DOHH2 (cell line): Measurements from ENCODE around the gene TATDN2.
A peak's percentile ranks its signal among the peaks of the same experiment; 100 is the strongest.

Experiments used
- H3F3A ChIP-seq: fragments of 200-600 bp; sonication (generic), shearing (Covaris generic); 2 replicates; pipeline ENCODE4 v1.6.0; 2016; ENCODE audit warnings: antibody characterized with exemption, mild to moderate bottlenecking; ENCODE audit not compliant: control insufficient read depth, insufficient read depth
- H3K27ac ChIP-seq: fragments of 200-600 bp; sonication (generic); 2 replicates; pipeline ENCODE4 v1.5.1; 2014; ENCODE audit warnings: low read depth, mild to moderate bottlenecking, low read length, moderate library complexity
- H3K27me3 ChIP-seq: fragments of 200-600 bp; sonication (generic); 2 replicates; pipeline ENCODE4 v1.6.1; 2014; ENCODE audit warnings: mild to moderate bottlenecking, low read length, mixed read lengths; ENCODE audit not compliant: control insufficient read depth
- H3K36me3 ChIP-seq: fragments of 200-600 bp; sonication (generic); 2 replicates; pipeline ENCODE4 v1.6.1; 2014; ENCODE audit warnings: mild to moderate bottlenecking, low read length, moderate library complexity, mixed read lengths; ENCODE audit not compliant: control insufficient read depth
- H3K4me1 ChIP-seq: fragments of 200-600 bp; sonication (generic); 2 replicates; pipeline ENCODE4 v1.6.1; 2014; ENCODE audit warnings: mild to moderate bottlenecking, low read length, mixed read lengths; ENCODE audit not compliant: control insufficient read depth
- H3K4me2 ChIP-seq: fragments of 200-600 bp; sonication (generic); 2 replicates; pipeline ENCODE4 v1.6.0; 2014; ENCODE audit warnings: mild to moderate bottlenecking, low read length, moderate library complexity
- H3K4me3 ChIP-seq: fragments of 200-600 bp; sonication (generic); 2 replicates; pipeline ENCODE4 v1.5.1; 2014; ENCODE audit warnings: mild to moderate bottlenecking, low read length, mixed read lengths
- H3K79me2 ChIP-seq: fragments of 200-600 bp; sonication (generic); 2 replicates; pipeline ENCODE4 v1.6.1; 2014; ENCODE audit warnings: mild to moderate bottlenecking, low read length, mixed read lengths; ENCODE audit not compliant: control insufficient read depth
- H3K9me2 ChIP-seq: fragments of 200-600 bp; sonication (generic); replicated peaks from 2 replicates; pipeline ENCODE4 v1.6.1; 2014; ENCODE audit warnings: mild to moderate bottlenecking, low read length, mixed read lengths; ENCODE audit not compliant: control insufficient read depth
- H3K9me3 ChIP-seq: fragments of 200-600 bp; sonication (generic); 2 replicates; pipeline ENCODE4 v1.6.1; 2014; ENCODE audit warnings: antibody characterized with exemption, low read length, mixed read lengths; ENCODE audit not compliant: control insufficient read depth, insufficient read depth
- H4K20me1 ChIP-seq: fragments of 200-600 bp; sonication (generic); 2 replicates; pipeline ENCODE4 v1.6.0; 2014; ENCODE audit warnings: low read depth, mild to moderate bottlenecking, antibody characterized with exemption, low read length, moderate library complexity; ENCODE audit not compliant: control insufficient read depth, insufficient read depth
- EZH2phosphoT487 ChIP-seq: fragments of 200-600 bp; sonication (generic); IDR thresholded peaks from 2 replicates; pipeline ENCODE4 v1.6.1; 2017; ENCODE audit warnings: borderline replicate concordance, mild to moderate bottlenecking, antibody characterized with exemption, low read length, moderate library complexity, mixed read lengths
- TF ChIP-seq, protein P1 (sequence below): fragments of 200-600 bp; sonication (generic); IDR thresholded peaks from one replicate; pipeline ENCODE4 v1.5.1; 2014; ENCODE audit warnings: antibody characterized with exemption, mild to moderate bottlenecking, low read depth, low read length; ENCODE audit not compliant: poor library complexity, severe bottlenecking

Gene TATDN2

DNA sequence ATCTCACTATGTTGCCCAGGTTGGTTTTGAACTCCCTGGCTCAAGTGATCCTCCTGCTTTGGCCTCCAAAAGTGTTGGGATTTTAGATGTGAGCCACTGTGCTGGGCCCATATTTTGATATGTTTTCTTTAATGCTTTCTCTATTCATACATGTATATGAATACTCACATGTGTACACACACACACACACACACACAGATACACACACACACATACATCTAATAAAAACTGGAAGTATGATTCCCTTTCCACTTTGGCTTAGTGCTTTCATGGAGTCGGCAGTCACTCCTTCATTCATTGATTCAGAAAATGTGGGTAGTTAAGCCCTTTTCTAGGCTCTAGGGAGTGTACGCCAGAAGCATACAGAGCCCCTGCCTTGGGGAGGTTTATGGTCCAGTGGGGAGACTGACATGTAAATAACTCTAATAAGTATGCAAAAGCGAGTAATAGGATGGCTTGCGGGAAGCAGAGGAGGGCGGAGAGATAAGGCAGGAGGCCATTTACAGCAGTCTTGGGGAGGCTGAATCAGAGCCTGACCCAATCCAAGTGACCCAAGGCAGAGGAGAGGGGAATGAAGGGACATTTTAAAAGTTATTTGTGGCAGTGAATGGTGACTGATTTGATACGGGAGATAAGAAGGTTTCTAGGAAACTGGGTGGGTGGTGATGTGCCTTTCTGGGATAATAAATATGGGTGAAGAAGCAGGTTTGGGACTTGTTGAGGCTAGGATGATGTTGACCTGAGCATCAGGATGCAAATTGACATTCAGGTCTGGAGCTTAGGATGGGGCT lies 32.5 kb upstream of the TATDN2 start:
- Histone ChIP-seq H3K9me3 (no peaks in the 10 kb centered on the region), H3K36me3 (peaks cover 59% of the 10 kb centered on the region), H3K9me2 (no peaks in the 10 kb centered on the region), H3K4me1 (peaks cover 77% of the 10 kb centered on the region), H4K20me1 (no peaks in the 10 kb centered on the region), H3F3A (peaks cover 33% of the 10 kb centered on the region), H3K4me3 (no peak overlapping the region), H3K4me2 (no peak overlapping the region), H3K27me3 (no peaks in the 10 kb centered on the region), H3K79me2 (no peaks in the 10 kb centered on the region), H3K27ac (no peak overlapping the region)
- TF ChIP-seq EZH2phosphoT487: no peak
- TF ChIP-seq, protein P1, sequence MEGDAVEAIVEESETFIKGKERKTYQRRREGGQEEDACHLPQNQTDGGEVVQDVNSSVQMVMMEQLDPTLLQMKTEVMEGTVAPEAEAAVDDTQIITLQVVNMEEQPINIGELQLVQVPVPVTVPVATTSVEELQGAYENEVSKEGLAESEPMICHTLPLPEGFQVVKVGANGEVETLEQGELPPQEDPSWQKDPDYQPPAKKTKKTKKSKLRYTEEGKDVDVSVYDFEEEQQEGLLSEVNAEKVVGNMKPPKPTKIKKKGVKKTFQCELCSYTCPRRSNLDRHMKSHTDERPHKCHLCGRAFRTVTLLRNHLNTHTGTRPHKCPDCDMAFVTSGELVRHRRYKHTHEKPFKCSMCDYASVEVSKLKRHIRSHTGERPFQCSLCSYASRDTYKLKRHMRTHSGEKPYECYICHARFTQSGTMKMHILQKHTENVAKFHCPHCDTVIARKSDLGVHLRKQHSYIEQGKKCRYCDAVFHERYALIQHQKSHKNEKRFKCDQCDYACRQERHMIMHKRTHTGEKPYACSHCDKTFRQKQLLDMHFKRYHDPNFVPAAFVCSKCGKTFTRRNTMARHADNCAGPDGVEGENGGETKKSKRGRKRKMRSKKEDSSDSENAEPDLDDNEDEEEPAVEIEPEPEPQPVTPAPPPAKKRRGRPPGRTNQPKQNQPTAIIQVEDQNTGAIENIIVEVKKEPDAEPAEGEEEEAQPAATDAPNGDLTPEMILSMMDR: no peak

DNA sequence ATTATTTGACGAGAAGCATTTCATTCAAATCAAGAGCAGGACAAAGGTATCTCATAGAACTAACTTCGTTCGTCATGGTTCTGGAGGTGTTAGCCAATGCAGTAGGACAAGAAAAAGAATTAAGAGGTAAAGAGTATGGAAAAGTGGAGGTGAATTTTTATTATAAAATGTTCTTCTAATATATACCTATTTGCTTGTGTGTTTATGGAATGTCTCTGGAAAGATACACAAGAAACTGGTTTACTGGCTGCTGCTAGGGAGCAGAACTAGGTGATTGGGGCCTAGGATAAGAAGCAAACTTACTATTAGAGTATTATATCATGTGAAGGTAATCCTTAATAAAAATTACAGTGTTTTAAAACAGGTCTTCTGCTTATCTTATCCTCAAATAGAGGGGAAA lies 30.9 kb upstream of the TATDN2 start:
- H4K20me1 ChIP-seq: no peaks in the 10 kb centered on the region
- H3K27me3 ChIP-seq: no peaks in the 10 kb centered on the region
- no peak overlapping the region for H3K4me3 ChIP-seq

DNA sequence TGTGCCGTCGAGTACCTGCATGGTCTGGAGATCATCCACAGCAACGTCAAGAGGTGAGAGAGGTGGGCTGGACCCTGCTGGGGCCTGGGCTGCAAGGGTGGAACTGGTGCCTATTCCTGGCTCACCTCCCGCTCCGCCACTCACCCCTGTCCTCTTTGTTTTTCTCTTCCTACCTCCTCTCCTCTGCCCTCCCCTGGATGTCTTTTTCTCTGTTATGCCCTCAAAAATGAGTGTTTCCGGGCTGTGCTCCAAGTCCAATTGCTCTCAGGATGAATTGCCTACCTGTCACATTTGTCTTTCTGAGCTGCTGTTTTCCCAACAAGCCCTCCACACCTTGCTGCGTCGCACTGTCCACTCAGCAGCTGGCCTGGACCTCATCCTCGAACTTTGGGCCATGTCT lies 28.5 kb upstream of the TATDN2 start:
- no peak for TF ChIP-seq EZH2phosphoT487
- TF ChIP-seq, protein P1: no peak
- Histone ChIP-seq H3K27me3 (no peaks in the 10 kb centered on the region), H3K9me2 (no peaks in the 10 kb centered on the region), H3K36me3 (peaks cover 63% of the 10 kb centered on the region), H3K79me2 (no peaks in the 10 kb centered on the region), H4K20me1 (no peaks in the 10 kb centered on the region), H3K4me1 (peaks cover 77% of the 10 kb centered on the region), H3F3A (peaks cover 27% of the 10 kb centered on the region), H3K4me3 (peak overlapping the region; percentile 7; the same call in 1 of the 2 replicates), H3K4me2 (peak overlapping the region; percentile 74), H3K9me3 (no peaks in the 10 kb centered on the region), H3K27ac (peak overlapping the region; percentile 99)

More for the DNA sequence above, 30.9 kb upstream of the TATDN2 start:
- peaks cover 77% of the 10 kb centered on the region for H3K4me1 ChIP-seq
- peaks cover 25% of the 10 kb centered on the region for H3F3A ChIP-seq
- H3K9me2 ChIP-seq: no peaks in the 10 kb centered on the region
- H3K4me2 ChIP-seq: no peak overlapping the region
- peaks cover 63% of the 10 kb centered on the region for H3K36me3 ChIP-seq
- TF ChIP-seq, protein P1: no peak
- TF ChIP-seq EZH2phosphoT487: no peak
- H3K9me3 ChIP-seq: no peaks in the 10 kb centered on the region
- H3K79me2 ChIP-seq: no peaks in the 10 kb centered on the region
- no peak overlapping the region for H3K27ac ChIP-seq
